Measurements from ENCODE around the gene SCAANT1. TPM values are rescaled to one million over a fixed set of nuclear protein-coding genes. Genes with fewer than 3 reads are reported as not detected.

SCAANT1 gene
- total RNA-seq, 1 donor from 2014 or later: not detected

DNA sequence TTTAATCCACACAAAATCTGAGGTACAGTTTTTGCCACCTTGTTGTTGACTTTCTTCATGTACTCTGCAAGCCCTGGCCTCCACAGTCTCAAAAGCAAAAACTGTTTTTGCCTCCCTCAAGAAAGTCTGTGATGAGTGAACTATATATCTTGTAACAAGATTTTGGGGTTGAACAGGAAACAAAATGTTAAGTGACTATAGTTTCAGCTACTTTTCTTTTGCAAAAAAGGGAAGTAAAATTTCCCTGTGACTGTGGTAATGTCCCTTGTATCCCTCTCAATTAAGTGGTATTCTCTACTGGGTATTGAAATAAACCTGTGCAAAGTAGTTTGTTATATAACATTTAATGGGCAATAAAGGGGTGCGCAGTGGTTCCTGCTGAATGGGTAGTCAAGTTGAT is 21.3 kb upstream of the SCAANT1 start:
- no peak for DNase-seq
- no peaks in the 10 kb centered on the region for H3K9me3 ChIP-seq
- no peaks in the 10 kb centered on the region for H3K27me3 ChIP-seq (ENCODE audit: low read depth)
- H3K27ac ChIP-seq: peak overlapping the region; percentile 13
- H3K4me1 ChIP-seq: peaks cover 70% of the 10 kb centered on the region
- peaks cover 2% of the 10 kb centered on the region for H3K36me3 ChIP-seq
- no peak overlapping the region for H3K4me3 ChIP-seq
- TF ChIP-seq CTCF (IDR thresholded peaks at IDR 0.05): no peak
- ATAC-seq: no peak
- intact Hi-C loops (cut with DNase I): no loop called here

DNA sequence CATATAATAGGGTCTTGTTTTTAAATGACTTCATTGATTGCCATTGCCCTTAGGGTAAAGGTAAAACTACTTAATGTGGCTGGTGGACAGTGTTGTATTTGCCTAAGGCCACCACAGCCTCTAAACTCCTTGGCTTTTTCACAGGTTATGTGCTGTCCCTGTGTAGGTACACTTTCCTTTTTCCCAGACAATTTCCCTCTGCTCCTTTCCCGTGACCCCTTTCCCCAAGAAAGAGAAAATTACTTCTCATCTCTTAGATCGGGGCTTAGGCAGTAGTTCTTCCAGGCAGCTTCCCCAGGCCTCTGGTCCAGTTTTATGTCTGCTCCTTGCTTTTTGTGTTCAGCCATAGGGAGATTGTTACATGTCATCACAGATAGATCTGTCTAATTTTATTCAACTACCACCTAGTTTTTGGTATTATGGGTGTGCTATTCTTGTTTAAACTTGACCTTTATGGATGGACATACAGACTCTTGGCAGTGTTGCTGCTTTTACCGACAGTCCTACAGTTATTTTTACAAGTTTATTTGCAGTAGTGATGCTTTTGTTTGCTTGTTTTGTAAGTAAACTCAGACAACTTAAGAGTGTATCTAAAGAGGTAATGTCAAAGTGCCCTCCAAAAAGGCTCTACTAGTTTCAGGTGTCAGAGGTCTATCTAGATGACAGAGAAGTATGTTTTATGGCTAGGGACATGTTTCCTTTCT is 20.5 kb upstream of the SCAANT1 start:
- TF ChIP-seq CTCF (IDR thresholded peaks at IDR 0.05): no peak
- ATAC-seq (peak in 1 of 2 donors; percentile 26), DNase-seq (no peak)
- H3K4me3 ChIP-seq: no peak overlapping the region
- intact Hi-C loops (cut with DNase I): no loop called here
- H3K36me3 ChIP-seq: peaks cover 2% of the 10 kb centered on the region
- peaks cover 64% of the 10 kb centered on the region for H3K4me1 ChIP-seq
- peak overlapping the region; percentile 13 for H3K27ac ChIP-seq
- no peaks in the 10 kb centered on the region for H3K27me3 ChIP-seq (ENCODE audit: low read depth)
- no peaks in the 10 kb centered on the region for H3K9me3 ChIP-seq

- no peak for ATAC-seq
- no peak for DNase-seq
- peaks cover 57% of the 10 kb centered on the region for H3K4me1 ChIP-seq
These were observed 19.1 kb upstream of the SCAANT1 start for GRCh38 chr3:63931290-63931689.

DNA sequence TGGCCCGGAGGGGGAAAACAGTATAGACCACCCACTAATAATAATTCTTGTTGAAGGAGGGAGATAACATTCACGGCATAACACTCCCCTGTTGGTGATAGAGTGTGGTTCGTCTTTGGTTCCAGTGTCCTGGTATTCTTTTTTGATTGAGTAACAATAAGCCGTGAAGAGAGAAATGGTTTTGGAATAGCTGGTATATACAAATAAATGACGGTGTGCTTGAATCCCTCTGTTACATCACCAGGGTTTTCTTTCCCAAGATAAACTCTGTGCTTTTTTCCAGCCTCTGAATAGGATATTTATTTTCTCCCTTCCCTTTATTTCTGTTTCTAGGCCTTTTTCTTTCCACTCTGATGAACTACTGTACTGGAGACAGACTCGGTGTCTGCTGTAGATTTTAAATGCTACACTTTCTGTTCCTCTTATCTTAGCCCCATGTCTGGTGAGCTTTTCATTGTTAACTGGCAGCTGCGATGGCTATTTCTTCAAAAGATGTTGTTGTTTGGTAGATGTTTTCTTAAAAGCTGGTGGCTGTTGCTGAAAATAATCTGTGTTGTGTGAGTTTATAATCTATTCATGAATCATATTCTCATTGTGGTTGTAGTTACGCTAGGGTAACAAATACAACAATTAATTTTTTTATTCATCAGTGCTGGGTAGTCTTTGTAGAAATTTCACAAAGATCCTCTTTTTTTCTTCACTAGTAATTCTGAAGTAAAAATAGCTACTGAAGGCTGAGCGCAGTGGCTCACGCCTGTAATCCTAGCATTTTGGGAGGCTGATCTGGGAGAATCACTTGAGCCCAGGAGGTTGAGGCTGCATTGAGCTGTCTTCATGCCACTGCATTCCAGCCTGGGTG is 15.5 kb upstream of the SCAANT1 start:
- intact Hi-C loops (cut with DNase I): no loop called here
- Histone ChIP-seq H3K4me1 (peaks cover 28% of the 10 kb centered on the region), H3K36me3 (peaks cover 13% of the 10 kb centered on the region), H3K27me3 (ENCODE audit: low read depth) (no peaks in the 10 kb centered on the region), H3K27ac (peak overlapping the region; percentile 0), H3K4me3 (no peak overlapping the region), H3K9me3 (no peaks in the 10 kb centered on the region)
- ATAC-seq (no peak), DNase-seq (no peak)
- TF ChIP-seq CTCF (IDR thresholded peaks at IDR 0.05): no peak

More at GRCh38 chr3:63931290-63931689, 19.1 kb upstream of the SCAANT1 start:
- intact Hi-C loops (cut with DNase I): no loop called here
- Histone ChIP-seq H3K4me3 (no peak overlapping the region), H3K27ac (no peak overlapping the region), H3K9me3 (no peaks in the 10 kb centered on the region), H3K36me3 (peaks cover 2% of the 10 kb centered on the region), H3K27me3 (ENCODE audit: low read depth) (no peaks in the 10 kb centered on the region)
- TF ChIP-seq CTCF (IDR thresholded peaks at IDR 0.05): no peak

- Histone ChIP-seq H3K4me3 (no peak overlapping the region), H3K27me3 (ENCODE audit: low read depth) (no peaks in the 10 kb centered on the region), H3K27ac (no peak overlapping the region), H3K36me3 (peaks cover 20% of the 10 kb centered on the region), H3K4me1 (peaks cover 16% of the 10 kb centered on the region), H3K9me3 (no peaks in the 10 kb centered on the region)
- DNase-seq (no peak), ATAC-seq (no peak)
- TF ChIP-seq CTCF (IDR thresholded peaks at IDR 0.05): no peak
- intact Hi-C loops (cut with DNase I): no loop called here
These were observed 14.1 kb upstream of the SCAANT1 start for GRCh38 chr3:63926309-63926708.

Data from lower lobe of right lung (tissue), 2 donors.